Caco-2 (cell line): ENCODE data around the gene MYL12B. TPM values are rescaled to one million over a fixed set of nuclear protein-coding genes. Genes with fewer than 3 reads are reported as not detected.

Experiments used
- BruUV-seq: library from RNA; stranded (reverse); fragments of 400-500 nt; replicated peaks from 2 replicates; lab custom pipeline; 2021; lab: Mats Ljungman, UMichigan
- CTCF ChIA-PET: fragments of 300-600 bp; sonication (Branson Sonifier 250); formaldehyde crosslinking; loops from one replicate; lab custom pipeline; 2022; ENCODE audit warnings: antibody characterized with exemption; lab: Charles Lee
- POLR2A ChIA-PET: fragments of 300-600 bp; sonication (Branson Sonifier 250); formaldehyde crosslinking; loops from one replicate; lab custom pipeline; 2022; ENCODE audit warnings: antibody characterized with exemption; lab: Charles Lee
- DNase-seq, 2 experiments: peaks; one replicate each; pipeline versions ENCODE4 v3.0.0 to v3.0.0-alpha.2; 2020 to 2022
- H3K27me3 ChIP-seq: replicated peaks from 2 replicates; pipeline ENCODE4 v1.6.0; 2011; ENCODE audit warnings: low read length; ENCODE audit not compliant: control insufficient read depth, insufficient read depth
- H3K36me3 ChIP-seq: 2 replicates; pipeline ENCODE4 v1.5.1; 2011; ENCODE audit warnings: low read length; ENCODE audit not compliant: control insufficient read depth, insufficient read depth
- H3K4me1 ChIP-seq: fragments of 250-450 bp; sonication (Bioruptor Pico); 2 replicates; pipeline ENCODE4 v1.5.1; 2020; ENCODE audit warnings: mild to moderate bottlenecking
- H3K4me3 ChIP-seq: 2 replicates; pipeline ENCODE4 v1.5.1; 2011; ENCODE audit warnings: low read depth, mild to moderate bottlenecking, control low read depth, low read length
- H3K9me3 ChIP-seq: fragments of 250-450 bp; sonication (Bioruptor Pico); 2 replicates; pipeline ENCODE4 v1.5.1; 2020; ENCODE audit warnings: mild to moderate bottlenecking, moderate library complexity
- H3K27ac Mint-ChIP-seq: one replicate; pipeline ENCODE4 v1.8.0; 2022; ENCODE audit warnings: mixed read lengths; ENCODE audit not compliant: unreplicated experiment
- H3K27me3 Mint-ChIP-seq: one replicate; pipeline ENCODE4 v1.8.0; 2022; ENCODE audit warnings: mixed read lengths; ENCODE audit not compliant: insufficient read depth, unreplicated experiment
- H3K36me3 Mint-ChIP-seq: one replicate; pipeline ENCODE4 v1.8.0; 2022; ENCODE audit warnings: mild to moderate bottlenecking, mixed read lengths; ENCODE audit not compliant: insufficient read depth, unreplicated experiment
- H3K4me1 Mint-ChIP-seq: one replicate; pipeline ENCODE4 v1.8.0; 2022; ENCODE audit warnings: low read depth, mixed read lengths; ENCODE audit not compliant: unreplicated experiment
- H3K4me3 Mint-ChIP-seq: one replicate; pipeline ENCODE4 v1.8.0; 2022; ENCODE audit warnings: mild to moderate bottlenecking, moderate library complexity, mixed read lengths; ENCODE audit not compliant: unreplicated experiment
- H3K9me3 Mint-ChIP-seq: one replicate; pipeline ENCODE4 v1.8.0; 2022; ENCODE audit warnings: mixed read lengths; ENCODE audit not compliant: unreplicated experiment
- intact Hi-C: fragments of 100-400 bp; cut with micrococcal nuclease; formaldehyde crosslinking; loops from one replicate; pipeline ENCODE4 v1.10.0; 2022; ENCODE audit not compliant: unreplicated experiment
- total RNA-seq: library from RNA; stranded (reverse); gene quantifications from 2 replicates; pipeline ENCODE4 v1.2.3, GENCODE V29; 2022
- TF ChIP-seq, protein P1 (sequence below), 2 experiments: fragments of 200-600 bp in 1 of 2; IDR thresholded peaks; 1 replicate in 1 of 2; 2 replicates in 1 of 2; pipeline versions ENCODE4 v1.5.1 to v1.8.0; 2011 to 2022; ENCODE audit warnings: antibody characterized with exemption in 1 of 2, control low read depth in 1 of 2, inconsistent platforms in 1 of 2, low read depth in 1 of 2, low read length in 1 of 2, mild to moderate bottlenecking in 1 of 2, moderate library complexity in 1 of 2; ENCODE audit not compliant: insufficient read depth in 1 of 2, severe bottlenecking in 1 of 2, unreplicated experiment in 1 of 2

MYL12B gene
- total RNA-seq, 1 experiment from 2014 or later, result 467 TPM

DNA sequence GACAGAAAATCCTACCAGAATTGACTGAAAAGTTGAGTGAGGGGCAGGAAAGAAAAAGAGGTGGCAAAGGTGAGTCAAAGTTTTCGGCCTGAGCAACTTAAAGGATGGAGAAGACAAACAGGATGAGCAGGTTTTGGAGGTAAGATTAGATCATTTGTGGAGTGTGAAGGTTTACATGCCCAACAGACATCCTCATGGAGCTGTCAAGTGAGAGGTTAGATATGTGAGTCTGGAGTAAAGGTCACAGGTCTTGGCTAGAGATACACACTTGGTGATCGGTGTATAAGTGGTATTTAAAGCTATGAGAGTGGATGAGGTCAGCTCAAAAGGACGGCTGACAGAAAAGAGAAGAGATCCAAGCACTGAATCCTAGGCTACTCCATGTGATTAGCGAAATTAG lies 25.5 kb upstream of the MYL12B start:
- intact Hi-C loops, result no loop called here

GRCh38 chr18:3238742-3239141 lies 23.2 kb upstream of the MYL12B start:
- Mint-ChIP-seq H3K9me3 (peaks cover 29% of the 10 kb centered on the region), H3K27ac (no peak overlapping the region), H3K4me3 (no peak overlapping the region), H3K36me3 (no peaks in the 10 kb centered on the region), H3K27me3 (no peaks in the 10 kb centered on the region), H3K4me1 (no peaks in the 10 kb centered on the region)
- peaks cover 23% of the 10 kb centered on the region for H3K4me1 ChIP-seq
- no peak overlapping the region for H3K4me3 ChIP-seq
- H3K27me3 ChIP-seq, result no peaks in the 10 kb centered on the region
- H3K36me3 ChIP-seq, result no peaks in the 10 kb centered on the region
- intact Hi-C loops, result no loop called here
- no TSS peak for BruUV-seq
- ChIA-PET CTCF (no interaction called here), POLR2A (no interaction called here)
- DNase-seq, result no peak
- TF ChIP-seq, protein P1, sequence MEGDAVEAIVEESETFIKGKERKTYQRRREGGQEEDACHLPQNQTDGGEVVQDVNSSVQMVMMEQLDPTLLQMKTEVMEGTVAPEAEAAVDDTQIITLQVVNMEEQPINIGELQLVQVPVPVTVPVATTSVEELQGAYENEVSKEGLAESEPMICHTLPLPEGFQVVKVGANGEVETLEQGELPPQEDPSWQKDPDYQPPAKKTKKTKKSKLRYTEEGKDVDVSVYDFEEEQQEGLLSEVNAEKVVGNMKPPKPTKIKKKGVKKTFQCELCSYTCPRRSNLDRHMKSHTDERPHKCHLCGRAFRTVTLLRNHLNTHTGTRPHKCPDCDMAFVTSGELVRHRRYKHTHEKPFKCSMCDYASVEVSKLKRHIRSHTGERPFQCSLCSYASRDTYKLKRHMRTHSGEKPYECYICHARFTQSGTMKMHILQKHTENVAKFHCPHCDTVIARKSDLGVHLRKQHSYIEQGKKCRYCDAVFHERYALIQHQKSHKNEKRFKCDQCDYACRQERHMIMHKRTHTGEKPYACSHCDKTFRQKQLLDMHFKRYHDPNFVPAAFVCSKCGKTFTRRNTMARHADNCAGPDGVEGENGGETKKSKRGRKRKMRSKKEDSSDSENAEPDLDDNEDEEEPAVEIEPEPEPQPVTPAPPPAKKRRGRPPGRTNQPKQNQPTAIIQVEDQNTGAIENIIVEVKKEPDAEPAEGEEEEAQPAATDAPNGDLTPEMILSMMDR (IDR thresholded peaks at IDR 0.05; ENCODE audit: insufficient read depth in 1 of 2, low read depth in 1 of 2, low read length in 1 of 2, severe bottlenecking in 1 of 2, unreplicated experiment in 1 of 2), result peak in 1 of 2 experiments; percentile 14
- peaks cover 7% of the 10 kb centered on the region; the same call in 1 of the 2 replicates for H3K9me3 ChIP-seq

More for the DNA sequence above, 25.5 kb upstream of the MYL12B start:
- Mint-ChIP-seq H3K4me1 (no peaks in the 10 kb centered on the region), H3K27ac (no peak overlapping the region), H3K27me3 (no peaks in the 10 kb centered on the region), H3K4me3 (no peak overlapping the region), H3K9me3 (peaks cover 19% of the 10 kb centered on the region), H3K36me3 (no peaks in the 10 kb centered on the region)
- Histone ChIP-seq H3K4me1 (peaks cover 26% of the 10 kb centered on the region), H3K27me3 (no peaks in the 10 kb centered on the region), H3K9me3 (peaks cover 4% of the 10 kb centered on the region; the same call in 1 of the 2 replicates), H3K36me3 (no peaks in the 10 kb centered on the region), H3K4me3 (no peak overlapping the region)
- ChIA-PET POLR2A (no interaction called here), CTCF (interaction anchor here (0.6 to 1.4 kb wide), 2 partner anchors 10 to 217 kb away, joined by 3 to 5 read pairs; no protein-coding TSS in a partner anchor)
- TF ChIP-seq, protein P1 (IDR thresholded peaks at IDR 0.05; ENCODE audit: insufficient read depth in 1 of 2, low read depth in 1 of 2, low read length in 1 of 2, severe bottlenecking in 1 of 2, unreplicated experiment in 1 of 2), result no peak
- peak in 1 of 2 experiments; percentile 61 for DNase-seq
- no TSS peak for BruUV-seq

- Mint-ChIP-seq H3K4me3 (no peak overlapping the region), H3K9me3 (peaks cover 18% of the 10 kb centered on the region), H3K4me1 (peaks cover 16% of the 10 kb centered on the region), H3K36me3 (peaks cover 32% of the 10 kb centered on the region), H3K27me3 (no peaks in the 10 kb centered on the region), H3K27ac (no peak overlapping the region)
- no TSS peak for BruUV-seq
- H3K9me3 ChIP-seq, result peaks cover 7% of the 10 kb centered on the region; the same call in 1 of the 2 replicates
- CTCF ChIA-PET, result interaction anchor here (0.6 to 2.5 kb wide), 4 partner anchors 58 to 306 kb away, joined by 3 to 16 read pairs (median 13); no protein-coding TSS in a partner anchor
- no peaks in the 10 kb centered on the region for H3K36me3 ChIP-seq
- H3K4me3 ChIP-seq, result no peak overlapping the region
- 0 out of 2 replicates have a peak, but pooled peaks cover 6% of the 10 kb centered on the region for H3K4me1 ChIP-seq
- DNase-seq, result no peak
- intact Hi-C loops, result loop anchor here (5.0 kb wide), 3 partner anchors 138 to 478 kb away; partner anchors contain the start of gene EMILIN2
- TF ChIP-seq, protein P1 (IDR thresholded peaks at IDR 0.05; ENCODE audit: insufficient read depth in 1 of 2, low read depth in 1 of 2, low read length in 1 of 2, severe bottlenecking in 1 of 2, unreplicated experiment in 1 of 2), result no peak
- H3K27me3 ChIP-seq, result no peaks in the 10 kb centered on the region
- POLR2A ChIA-PET, result interaction anchor here (0.6 kb wide), 1 partner anchor 309 kb away, joined by 3 read pairs; no protein-coding TSS in a partner anchor
These were observed 16.8 kb upstream of the MYL12B start for GRCh38 chr18:3245185-3245564.
